Activated effector memory CD4-positive, alpha-beta T cell treated with Interleukin-2 at 50 U/mL for 16 hours (primary cell): ENCODE measurements around the gene SMC4.
A peak's percentile ranks its signal among the peaks of the same experiment; 100 is the strongest.

Experiments
- DNase-seq: peaks from one replicate; pipeline ENCODE4 v3.0.0-alpha.2; 2020

SMC4 gene

DNA sequence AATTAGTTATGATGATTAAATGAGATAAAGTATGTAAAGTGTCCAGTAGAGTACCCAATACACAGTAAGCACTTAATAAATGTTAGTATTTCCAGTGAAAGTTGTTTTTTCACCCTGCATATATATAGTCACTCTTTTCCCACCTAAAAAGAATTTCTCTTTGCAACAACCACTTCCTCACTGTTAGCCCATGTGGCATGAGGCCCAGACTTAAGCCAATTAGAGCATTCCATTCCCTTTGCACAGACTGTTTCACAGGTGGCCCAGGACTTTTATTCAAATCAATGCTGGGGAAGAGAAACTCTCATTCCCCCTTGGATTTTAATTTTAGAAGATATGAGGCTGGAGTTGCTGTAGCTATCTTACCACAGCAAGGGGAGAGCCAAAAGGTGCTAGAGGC is 4.2 kb upstream of the SMC4 start:
- no peak for DNase-seq

DNA sequence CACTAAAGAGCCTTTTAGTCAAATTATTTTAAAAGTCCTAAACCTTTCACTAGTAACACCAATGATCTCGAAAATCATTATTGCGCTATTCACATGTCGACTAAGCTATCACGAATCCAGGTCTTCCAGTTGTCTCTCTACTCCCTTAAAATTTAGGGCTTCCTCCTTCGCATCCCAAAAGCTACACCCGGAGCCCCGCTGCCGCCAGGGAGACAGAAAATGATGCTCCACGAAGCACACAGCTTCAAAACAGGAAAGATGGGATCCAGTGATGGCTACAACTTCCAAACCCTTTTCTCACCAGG is 678 bp upstream of the SMC4 start:
- no peak for DNase-seq

DNA sequence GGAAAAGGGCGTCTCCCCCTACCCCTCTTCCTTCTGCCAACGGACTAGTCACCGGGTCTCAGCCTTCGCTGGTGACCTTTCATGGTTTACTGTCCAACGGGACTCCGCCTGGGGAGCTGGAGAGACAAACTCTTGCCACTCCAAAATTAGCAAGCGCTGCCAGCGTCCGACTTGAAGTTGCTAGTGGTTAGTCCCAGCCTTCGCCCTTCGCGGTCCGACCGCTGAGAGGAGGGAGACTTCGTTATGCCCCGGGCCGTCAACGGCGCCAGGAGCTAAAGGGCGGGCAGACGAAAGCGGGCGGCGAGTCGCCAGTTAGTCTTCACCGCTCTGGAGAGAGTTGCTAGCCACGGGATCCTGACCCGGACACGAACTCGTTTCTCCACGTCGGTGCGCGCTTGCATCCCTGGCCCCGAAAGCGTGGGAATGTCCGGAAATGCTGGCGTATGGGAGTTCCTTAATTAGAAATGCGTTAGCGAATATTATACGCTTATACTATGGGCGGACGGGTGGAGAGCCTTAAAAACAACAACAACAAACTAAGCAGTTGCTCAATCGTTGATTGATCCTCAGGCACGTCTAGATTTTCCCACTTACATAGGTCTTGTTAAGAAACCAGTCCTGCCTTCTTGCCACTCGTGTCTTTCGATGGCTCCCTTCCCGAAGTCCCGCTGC is 716 bp downstream of the SMC4 start:
- no peak for DNase-seq

DNA sequence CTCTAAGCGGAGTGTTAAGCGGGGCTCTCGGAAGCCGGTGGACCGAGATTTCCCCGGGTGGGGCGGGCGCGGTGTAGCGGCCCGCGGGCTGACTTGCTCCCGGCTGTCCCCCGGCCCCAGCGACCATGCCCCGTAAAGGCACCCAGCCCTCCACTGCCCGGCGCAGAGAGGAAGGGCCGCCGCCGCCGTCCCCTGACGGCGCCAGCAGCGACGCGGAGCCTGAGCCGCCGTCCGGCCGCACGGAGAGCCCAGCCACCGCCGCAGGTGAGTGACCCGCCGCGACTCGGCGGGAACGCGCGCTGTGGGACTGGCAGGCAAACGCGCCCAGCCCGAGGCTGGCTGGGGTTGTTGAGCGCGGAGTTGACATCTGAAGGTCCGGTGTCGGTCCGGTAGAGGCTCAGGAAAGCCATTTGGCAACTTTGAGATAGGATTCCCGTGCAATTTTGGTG is 1.3 kb downstream of the SMC4 start:
- DNase-seq = no peak

DNA sequence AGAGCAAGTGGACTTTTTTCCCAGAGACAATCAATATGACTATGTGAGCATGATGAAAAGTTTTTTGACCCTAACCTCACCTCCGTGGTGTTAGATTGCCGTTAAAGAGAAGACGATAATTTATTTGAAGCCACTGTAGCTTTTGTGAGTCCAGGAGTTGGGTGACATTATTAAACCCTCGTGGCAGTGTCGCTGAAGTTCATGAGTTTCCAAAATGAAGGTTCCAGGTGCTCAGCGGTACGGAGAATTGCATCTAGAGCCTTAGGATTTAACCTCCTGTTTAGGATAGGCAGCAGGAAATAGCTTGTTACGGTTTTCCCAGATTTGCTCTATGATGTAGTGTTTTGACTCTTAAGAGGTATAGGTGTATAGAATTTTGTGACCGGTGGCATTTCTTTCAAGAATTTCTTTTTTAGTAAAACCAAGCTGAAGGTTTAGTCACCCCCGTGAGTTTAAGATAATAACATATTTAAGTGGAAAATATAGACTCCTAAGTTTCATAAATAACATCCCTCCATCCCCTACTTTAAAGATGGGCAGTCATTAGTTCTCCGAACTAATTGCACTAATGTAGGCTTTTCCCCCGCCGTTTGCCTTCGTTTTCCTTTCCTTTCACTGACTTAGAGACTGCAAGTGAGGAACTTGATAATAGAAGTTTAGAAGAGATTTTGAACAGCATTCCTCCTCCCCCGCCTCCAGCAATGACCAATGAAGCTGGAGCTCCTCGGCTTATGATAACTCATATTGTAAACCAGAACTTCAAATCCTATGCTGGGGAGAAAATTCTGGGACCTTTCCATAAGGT is 2.0 kb downstream of the SMC4 start:
- no peak for DNase-seq

DNA sequence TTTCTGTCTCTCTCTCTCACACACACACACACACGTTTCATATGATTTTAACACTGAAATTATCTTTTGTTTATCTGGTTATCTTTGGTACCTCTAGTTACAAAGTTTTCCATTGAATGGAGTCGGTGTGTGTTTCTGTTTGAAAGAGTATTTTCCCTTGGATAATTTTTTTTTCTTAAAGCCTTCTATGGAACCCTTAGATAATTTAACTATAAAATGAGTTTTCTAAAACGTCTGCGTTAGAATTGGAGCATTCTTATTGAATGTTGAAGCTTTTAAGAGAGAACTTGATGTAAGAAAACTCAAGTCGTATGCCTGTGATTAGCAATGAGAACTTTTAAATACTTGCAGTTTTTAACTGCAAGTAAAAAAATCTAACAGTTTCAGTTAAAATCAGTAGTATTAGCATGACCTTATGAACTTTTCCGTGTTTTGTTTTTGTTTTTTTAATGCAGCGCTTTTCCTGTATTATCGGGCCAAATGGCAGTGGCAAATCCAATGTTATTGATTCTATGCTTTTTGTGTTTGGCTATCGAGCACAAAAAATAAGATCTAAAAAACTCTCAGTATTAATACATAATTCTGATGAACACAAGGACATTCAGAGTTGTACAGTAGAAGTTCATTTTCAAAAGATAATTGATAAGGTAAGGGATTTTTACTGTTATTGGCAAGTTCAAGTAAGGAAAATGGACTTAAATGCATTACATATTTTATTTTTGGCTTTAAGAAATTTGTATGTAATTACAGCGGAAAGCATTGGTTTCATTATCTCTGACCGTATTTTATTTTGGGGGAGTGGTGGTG is 3.0 kb downstream of the SMC4 start:
- no peak for DNase-seq

DNA sequence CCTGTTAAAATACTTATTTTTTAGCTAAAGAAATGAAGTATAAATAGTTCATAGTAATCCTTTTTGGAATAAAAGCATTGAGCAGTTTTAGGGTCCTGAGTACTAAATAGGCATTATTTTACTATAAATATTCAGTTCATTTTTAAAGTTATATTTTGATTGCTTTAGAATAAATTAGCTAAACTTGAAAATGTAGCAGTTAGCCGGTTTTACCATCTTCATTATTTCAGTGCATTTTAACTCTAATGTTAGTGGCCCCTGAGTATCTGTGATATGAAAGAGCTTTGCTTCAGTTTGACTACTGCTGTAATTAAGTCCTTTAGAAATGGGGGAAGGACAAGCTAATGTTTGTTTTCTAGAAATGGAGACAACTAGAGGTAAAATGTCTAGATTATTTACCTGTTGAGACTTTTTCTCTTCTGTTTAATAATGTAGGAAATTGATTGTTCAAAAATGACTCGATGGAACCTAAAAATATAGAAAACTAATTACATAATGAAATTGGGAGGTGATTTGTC is 3.6 kb downstream of the SMC4 start:
- DNase-seq = no peak

DNA sequence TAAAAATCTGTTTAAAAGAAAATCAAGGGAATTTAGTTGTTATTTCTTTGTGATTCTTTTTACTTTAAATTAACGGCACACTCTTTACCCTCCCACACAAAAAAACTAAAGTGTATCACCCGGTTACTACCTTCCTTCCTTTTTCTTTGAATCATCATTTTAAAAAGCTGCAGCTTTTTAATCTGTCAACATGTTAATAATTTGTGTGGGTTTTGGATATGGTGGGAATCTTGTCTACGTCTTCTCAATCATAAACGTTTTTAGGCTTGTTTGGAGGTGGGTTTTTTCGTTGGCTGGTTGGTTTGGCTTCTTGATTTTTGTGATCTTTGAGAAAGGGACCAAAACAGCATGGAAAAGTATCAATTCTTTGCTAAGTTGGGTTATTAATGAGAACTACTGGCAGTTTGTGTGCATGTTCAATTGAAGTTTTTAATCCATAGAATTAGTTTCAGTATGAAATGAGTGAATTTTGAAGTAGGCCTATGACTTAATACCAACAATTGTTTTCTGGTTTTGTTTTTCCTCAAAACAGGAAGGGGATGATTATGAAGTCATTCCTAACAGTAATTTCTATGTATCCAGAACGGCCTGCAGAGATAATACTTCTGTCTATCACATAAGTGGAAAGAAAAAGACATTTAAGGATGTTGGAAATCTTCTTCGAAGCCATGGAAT is 4.5 kb downstream of the SMC4 start:
- DNase-seq = no peak

DNA sequence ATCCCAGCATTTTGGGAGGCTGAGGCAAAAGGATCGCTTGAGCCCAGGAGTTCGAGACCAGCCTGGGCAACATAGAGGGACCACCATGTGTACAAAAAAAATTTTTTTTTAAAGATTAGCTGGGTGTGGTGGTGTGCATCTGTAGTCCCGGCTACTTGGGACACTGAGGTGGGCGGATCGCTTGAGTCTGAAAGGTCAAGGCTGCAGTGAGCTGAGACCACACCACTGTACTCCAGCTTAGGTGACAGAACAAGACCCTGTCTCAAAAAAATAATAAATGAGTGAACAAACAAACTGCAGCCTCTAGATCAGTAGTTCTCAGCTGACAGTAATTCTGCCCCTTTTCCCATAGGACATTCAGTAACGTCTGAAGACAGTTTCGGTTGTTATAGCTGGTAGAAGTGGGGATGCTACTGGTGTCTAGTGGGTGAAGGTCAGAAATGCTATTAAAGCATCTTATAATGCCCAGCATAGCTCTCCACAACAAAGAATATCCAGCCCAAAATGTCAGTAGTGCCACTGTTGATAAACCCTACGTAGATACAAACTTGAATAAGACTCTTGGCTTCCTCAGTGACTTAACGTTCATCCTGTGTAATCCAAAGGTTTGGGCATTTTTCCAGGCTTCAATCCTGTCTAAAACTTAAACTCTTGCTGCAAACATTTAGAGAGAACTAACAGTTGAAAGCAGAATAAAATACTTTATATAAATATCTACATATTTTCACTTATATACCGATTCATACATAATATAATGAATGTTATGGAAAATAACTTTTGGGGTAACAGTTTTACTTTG is 10.6 kb downstream of the SMC4 start:
- DNase-seq = no peak

DNA sequence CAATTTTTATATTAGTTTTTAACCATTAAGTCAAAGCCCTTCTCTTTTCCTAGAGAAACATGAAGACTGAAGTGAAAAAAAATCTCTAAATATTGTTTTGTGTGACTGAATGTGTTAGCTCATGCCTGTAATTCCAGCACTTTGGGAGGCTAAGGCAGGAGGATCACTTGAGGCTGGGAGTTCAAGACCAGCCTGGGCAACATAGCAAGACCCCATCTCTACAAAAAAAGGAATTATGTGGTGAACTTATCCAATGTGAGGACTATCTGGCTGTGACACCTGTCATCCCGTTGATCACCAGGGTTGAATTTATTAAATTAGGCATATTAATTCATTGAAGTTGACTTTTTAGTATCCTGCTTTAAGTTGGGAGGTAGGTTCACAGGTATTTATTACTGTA is 13.0 kb downstream of the SMC4 start:
- DNase-seq = no peak

DNA sequence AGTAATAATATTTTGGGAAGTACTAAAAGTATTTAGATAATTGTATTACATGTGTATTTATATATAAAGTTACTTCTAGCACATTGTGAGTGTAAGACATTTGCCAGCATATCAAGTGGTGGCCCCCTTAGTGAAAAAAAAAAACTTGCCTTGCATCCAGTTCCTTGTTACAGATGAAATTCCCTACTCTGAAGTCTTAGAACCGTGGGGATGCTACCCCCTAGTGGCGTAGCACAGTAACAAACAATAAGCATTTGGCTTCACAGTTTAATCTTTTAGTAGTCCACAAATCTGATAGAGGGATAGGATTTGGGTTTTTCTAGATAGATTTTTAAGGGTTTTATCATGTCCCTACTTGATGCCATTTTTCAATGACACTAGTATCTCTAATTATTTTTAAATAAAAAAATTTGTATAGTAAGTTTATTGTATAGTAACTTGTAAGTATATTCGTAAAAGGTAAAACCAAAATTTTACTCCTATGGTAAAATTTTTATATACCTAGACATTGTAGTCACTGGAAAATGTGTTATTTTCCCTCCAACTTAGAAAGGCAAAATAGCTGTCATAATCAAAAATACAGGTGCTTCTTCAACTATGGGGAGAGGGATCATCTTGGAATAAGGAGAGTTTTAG is 14.3 kb downstream of the SMC4 start:
- peak; percentile 26 for DNase-seq

DNA sequence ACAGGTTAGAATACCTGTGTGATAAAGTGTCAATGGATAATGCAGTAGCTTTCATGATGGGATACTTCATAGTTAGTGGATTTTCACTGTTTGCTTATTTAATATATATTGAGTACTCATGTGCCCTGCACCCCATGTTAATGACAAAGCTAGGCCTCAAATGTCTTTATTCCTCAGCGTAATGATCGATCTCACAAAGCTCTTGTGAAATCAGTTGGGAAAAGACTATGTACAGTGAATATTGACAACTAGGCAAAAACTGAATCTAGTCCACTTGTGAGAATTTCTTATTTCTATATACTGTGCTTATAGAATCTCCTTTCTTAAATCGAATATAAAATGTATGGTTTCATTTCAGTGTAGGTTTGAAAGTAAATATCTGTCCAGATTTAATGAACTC is 17.9 kb downstream of the SMC4 start:
- DNase-seq = no peak

DNA sequence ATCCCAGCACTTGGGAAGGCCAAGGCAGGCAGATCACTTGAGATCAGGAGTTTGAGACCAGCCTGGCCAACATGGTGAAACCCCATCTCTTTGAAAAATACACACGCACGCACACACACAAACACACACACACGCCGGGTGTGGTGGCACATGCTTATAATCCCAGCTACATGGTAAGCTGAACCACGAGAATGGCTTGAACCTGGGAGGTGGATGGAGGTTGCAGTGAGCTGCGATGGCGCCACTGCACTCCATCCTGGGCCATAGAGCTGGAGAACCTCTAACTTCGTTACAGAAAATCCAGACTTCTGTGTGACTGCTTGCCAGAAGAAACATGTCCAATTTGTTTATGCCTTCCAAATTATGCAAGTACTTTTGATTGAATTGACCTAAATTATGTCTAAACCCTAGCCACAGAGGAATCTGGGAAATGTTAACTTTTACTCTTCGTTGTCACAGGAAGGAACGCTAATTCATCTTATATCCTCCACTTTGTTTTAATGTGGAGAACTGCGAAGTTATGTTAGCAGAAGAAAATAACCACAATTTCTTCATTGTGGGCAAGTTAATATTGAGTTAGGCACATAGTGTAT is 28.5 kb downstream of the SMC4 start:
- no peak for DNase-seq

DNA sequence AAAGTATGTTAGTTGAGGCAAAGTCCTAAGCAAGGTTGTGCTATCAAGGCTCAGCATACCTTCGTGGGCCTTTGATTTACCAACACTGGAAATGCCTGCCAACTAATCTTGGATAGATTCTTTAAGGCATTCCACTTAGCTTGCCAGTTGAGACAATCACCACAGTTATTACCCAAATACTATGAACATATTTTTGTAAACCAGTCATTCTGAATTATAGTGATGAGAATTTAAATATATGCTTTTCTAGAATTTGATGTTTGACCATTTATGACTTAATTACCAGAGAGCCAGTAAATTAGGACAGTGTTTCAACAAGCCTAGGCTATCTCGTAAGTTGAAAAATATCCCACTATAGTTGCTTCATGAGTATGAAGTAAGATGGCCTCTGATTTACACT is 34.6 kb downstream of the SMC4 start:
- no peak for DNase-seq

DNA sequence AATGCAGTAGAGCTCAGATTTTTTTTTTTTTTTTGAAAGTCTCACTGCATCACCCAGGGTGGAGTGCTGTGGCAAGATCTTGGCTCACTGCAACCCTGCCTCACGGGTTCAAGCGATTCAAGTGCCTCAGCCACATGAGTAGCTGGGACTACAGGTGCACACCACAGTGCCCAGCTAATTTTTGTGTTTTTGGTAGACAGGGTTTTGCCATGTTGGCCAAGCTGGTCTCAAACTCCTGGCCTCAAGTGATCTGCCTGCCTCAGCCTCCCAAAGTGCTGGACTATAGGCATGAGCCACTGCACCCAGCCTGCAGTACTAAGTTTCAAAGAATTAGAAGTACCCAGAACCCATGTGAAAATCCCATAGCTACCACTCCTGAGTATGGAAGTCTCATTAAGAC is 35.6 kb downstream of the SMC4 start:
- no peak for DNase-seq

DNA sequence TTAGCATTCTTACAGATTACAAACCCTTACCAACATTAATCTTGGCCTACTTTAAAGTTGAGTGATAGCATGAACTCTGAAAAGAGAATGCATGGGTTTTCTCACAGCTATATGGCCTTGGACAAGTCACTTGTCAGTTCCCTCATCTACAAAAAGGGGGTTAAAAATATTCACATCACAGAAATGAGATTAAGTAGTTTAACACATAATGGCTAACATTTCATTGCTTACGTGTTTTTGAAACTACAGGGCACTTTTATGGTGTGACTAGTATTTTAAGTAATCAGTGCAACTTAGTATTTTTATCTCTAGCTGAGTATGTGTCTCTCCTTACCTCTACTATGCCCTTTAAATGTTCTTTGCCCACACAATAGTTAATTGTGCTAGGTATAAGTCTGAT is 36.3 kb downstream of the SMC4 start:
- DNase-seq = no peak

DNA sequence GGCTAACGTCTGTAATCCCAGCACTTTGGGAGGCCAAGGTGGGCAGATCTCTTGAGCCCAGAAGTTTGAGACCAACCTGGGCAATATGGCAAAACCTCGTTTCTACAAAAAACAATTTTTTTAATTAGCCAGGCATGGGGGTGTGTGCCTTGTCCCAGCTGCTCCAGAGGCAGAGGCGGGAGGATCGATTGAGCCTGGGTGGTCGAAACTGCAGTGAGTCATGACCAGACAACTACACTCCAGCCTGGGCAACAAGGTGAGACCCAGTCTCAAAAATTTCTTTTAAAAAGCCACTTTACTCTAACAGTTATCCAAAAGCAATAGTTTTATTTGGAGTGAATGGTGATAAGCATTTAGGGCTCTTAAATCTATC is 37.6 kb downstream of the SMC4 start:
- DNase-seq = no peak

DNA sequence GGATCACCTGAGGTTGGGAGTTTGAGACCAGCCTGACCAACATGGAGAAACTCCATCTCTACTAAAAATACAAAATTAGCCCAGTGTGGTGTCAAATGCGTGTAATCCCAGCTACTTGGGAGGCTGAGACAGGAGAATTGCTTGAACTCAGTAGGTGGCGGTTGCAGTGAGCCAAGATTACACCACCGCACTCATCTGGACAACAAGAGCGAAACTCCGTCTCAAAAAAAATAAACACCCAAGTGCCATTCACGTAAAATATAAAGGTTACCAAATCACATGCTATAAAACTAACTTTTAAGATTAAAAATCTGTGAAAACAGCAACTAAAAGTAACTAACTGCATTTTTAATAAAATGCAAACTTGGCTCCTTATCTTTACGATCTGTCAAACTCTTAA is 41.2 kb downstream of the SMC4 start:
- no peak for DNase-seq

DNA sequence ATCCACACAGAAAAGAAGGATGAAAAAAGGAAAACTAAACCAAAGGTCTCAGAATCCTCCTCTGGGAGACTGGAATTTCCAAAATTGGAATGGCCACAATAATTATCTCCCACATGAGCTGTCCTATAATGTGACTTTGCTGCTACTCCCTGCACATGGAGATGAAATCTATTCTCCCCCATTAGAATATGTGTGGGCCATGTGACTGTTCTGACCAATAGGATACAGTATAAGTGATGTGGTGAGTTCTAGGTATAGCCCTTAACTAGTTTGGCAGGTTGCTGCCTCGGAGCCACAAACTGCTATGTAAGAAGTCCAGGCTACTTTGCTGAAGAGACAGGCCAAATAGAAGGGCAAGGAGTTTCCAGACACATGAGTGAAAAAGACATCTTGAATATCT is 45.0 kb downstream of the SMC4 start:
- DNase-seq = no peak

DNA sequence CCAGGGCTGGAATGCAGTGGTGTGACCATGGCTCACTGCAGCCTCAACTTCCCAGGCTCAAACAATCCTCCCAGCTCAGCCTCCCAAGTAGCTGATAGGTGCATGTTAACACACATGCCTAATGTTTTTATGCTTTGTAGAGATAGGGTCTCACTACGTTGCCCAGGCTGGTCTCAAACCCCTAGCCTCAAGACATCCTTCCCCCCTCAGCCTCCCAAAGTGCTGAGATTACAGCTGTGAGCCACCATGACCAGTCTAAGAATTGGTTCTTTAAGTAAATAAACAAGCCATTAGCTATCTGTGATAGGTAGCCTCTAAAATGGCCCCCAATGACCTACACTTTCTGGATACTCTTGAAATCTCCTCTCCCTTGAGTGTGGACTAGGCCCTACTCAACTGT is 46.4 kb downstream of the SMC4 start:
- no peak for DNase-seq

DNA sequence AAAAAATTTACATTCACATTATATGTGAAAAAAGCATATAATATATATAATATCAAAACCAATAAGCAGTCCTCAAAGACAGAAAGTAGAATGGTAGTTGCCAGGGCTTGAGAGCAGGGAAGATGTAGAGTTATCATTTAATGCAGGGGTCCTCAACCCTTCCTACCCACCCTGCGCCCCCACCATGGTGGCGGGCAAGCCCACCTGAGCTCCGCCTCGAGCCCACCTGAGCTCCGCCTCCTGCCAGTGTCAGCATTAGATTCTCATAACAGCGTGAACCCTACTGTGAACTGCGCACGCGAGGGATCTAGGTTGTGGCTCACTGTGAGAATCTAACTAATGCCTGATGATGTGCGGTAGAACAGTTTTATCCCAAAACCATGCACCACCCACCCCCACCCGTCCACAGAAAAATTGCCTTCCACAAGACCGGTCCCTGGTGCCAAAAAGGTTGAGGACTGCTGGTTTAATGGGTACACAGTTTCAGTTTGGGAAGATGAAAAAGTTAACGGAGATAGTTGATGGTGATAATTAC is 47.1 kb downstream of the SMC4 start:
- no peak for DNase-seq
